Neural progenitor cell (in vitro differentiated cells): Measurements from ENCODE around the gene USP36. TPM values are rescaled to one million over a fixed set of nuclear protein-coding genes. Genes with fewer than 3 reads are reported as not detected.

Experiments
- DNase-seq: peaks from one replicate; pipeline ENCODE4 v3.0.0-alpha.2; 2016; ENCODE audit warnings: low spot score
- H2AFZ ChIP-seq: fragments of 200-600 bp; sonication (generic); replicated peaks from 2 replicates; pipeline ENCODE4 v1.6.1; 2016; ENCODE audit warnings: antibody characterized with exemption
- H3F3A ChIP-seq: fragments of 200-600 bp; sonication (generic); 2 replicates; pipeline ENCODE4 v1.6.1; 2016; ENCODE audit warnings: antibody characterized with exemption, low read depth
- H3K27ac ChIP-seq: fragments of 200-600 bp; sonication (generic); 2 replicates; pipeline ENCODE4 v1.5.1; 2016; ENCODE audit warnings: mild to moderate bottlenecking
- H3K27me3 ChIP-seq: fragments of 200-600 bp; sonication (generic); 2 replicates; pipeline ENCODE4 v1.6.1; 2016; ENCODE audit warnings: mild to moderate bottlenecking, moderate library complexity
- H3K36me3 ChIP-seq: fragments of 200-600 bp; sonication (generic); 2 replicates; pipeline ENCODE4 v1.5.1; 2016
- H3K4me1 ChIP-seq: fragments of 200-600 bp; sonication (generic); 2 replicates; pipeline ENCODE4 v1.6.1; 2016; ENCODE audit warnings: mixed run types
- H3K4me2 ChIP-seq: fragments of 200-600 bp; sonication (generic); 2 replicates; pipeline ENCODE4 v1.6.1; 2016
- H3K4me3 ChIP-seq: fragments of 200-600 bp; sonication (generic); 2 replicates; pipeline ENCODE4 v1.5.1; 2016
- H3K79me2 ChIP-seq: fragments of 200-600 bp; sonication (generic); 2 replicates; pipeline ENCODE4 v1.6.1; 2016; ENCODE audit warnings: low read depth
- H3K9ac ChIP-seq: fragments of 200-600 bp; sonication (generic); 2 replicates; pipeline ENCODE4 v1.6.1; 2016
- H3K9me3 ChIP-seq: fragments of 200-600 bp; sonication (generic); 2 replicates; pipeline ENCODE4 v1.5.1; 2016; ENCODE audit warnings: low read depth
- H4K20me1 ChIP-seq: fragments of 200-600 bp; sonication (generic); 2 replicates; pipeline ENCODE4 v1.6.1; 2016; ENCODE audit warnings: low read depth
- H3K27ac Mint-ChIP-seq: 3 replicates; pipeline ENCODE4 v1.8.0; 2021; ENCODE audit warnings: mixed read lengths
- H3K27me3 Mint-ChIP-seq: 2 replicates; pipeline ENCODE4 v1.8.0; 2022; ENCODE audit warnings: low read depth, mild to moderate bottlenecking, inconsistent platforms, moderate library complexity, mixed read lengths; ENCODE audit not compliant: insufficient read depth
- H3K36me3 Mint-ChIP-seq: 3 replicates; pipeline ENCODE4 v1.8.0; 2021; ENCODE audit warnings: mixed read lengths
- H3K4me1 Mint-ChIP-seq: 3 replicates; pipeline ENCODE4 v1.8.0; 2021; ENCODE audit warnings: mixed read lengths
- H3K4me3 Mint-ChIP-seq: 3 replicates; pipeline ENCODE4 v1.8.0; 2021; ENCODE audit warnings: mild to moderate bottlenecking, moderate library complexity, mixed read lengths
- H3K9me3 Mint-ChIP-seq: 3 replicates; pipeline ENCODE4 v1.8.0; 2020; ENCODE audit warnings: mixed read lengths
- EZH2 ChIP-seq: fragments of 200-600 bp; sonication (generic); IDR thresholded peaks from 2 replicates; pipeline ENCODE4 v1.6.1; 2017; ENCODE audit warnings: antibody characterized with exemption, mild to moderate bottlenecking, moderate library complexity
- EZH2phosphoT487 ChIP-seq: fragments of 200-600 bp; sonication (generic); IDR thresholded peaks from 2 replicates; pipeline ENCODE4 v1.6.1; 2017; ENCODE audit warnings: antibody characterized with exemption
- total RNA-seq: library from RNA; depleted of rRNA; stranded (reverse); fragments of >200 nt; gene quantifications from 2 replicates; pipeline ENCODE4 v1.2.3, GENCODE V29; 2015; ENCODE audit warnings: low replicate concordance
- TF ChIP-seq, protein P1 (sequence below): fragments of 200-600 bp; sonication (generic); IDR thresholded peaks from 2 replicates; pipeline ENCODE4 v1.5.1; 2017; ENCODE audit warnings: antibody characterized with exemption, mild to moderate bottlenecking

USP36 gene
- total RNA-seq, 1 donor from 2014 or later = 16.6 TPM

DNA sequence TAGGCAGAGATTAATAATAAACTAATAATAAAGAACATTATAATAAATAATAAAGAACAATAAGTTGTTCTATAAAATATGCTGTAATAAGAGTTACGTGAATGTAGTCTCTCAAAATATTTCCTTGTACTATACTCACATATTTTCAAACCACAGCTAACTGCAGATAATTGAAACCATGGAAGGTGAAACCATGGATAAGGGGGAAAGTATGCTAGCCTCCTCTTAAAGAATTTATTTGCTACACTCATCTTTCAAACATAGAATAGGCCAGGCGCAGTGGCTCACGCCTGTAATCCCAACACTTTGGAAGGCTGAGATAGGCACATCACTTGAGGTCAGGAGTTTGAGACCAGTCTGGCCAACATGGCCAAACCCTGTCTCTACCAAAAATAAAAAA lies 77.1 kb downstream of the USP36 start:
- H3K4me1 ChIP-seq = peaks cover 24% of the 10 kb centered on the region
- no peak overlapping the region for H3K4me2 ChIP-seq
- Mint-ChIP-seq H3K4me1 (peaks cover 20% of the 10 kb centered on the region), H3K9me3 (peaks cover 2% of the 10 kb centered on the region), H3K36me3 (peaks cover 4% of the 10 kb centered on the region), H3K27me3 (peaks cover 2% of the 10 kb centered on the region), H3K27ac (no peak overlapping the region), H3K4me3 (no peak overlapping the region)
- H3K36me3 ChIP-seq = no peaks in the 10 kb centered on the region
- no peak for DNase-seq
- H3K4me3 ChIP-seq = no peak overlapping the region
- H3K79me2 ChIP-seq = peaks cover 7% of the 10 kb centered on the region
- TF ChIP-seq, protein P1, sequence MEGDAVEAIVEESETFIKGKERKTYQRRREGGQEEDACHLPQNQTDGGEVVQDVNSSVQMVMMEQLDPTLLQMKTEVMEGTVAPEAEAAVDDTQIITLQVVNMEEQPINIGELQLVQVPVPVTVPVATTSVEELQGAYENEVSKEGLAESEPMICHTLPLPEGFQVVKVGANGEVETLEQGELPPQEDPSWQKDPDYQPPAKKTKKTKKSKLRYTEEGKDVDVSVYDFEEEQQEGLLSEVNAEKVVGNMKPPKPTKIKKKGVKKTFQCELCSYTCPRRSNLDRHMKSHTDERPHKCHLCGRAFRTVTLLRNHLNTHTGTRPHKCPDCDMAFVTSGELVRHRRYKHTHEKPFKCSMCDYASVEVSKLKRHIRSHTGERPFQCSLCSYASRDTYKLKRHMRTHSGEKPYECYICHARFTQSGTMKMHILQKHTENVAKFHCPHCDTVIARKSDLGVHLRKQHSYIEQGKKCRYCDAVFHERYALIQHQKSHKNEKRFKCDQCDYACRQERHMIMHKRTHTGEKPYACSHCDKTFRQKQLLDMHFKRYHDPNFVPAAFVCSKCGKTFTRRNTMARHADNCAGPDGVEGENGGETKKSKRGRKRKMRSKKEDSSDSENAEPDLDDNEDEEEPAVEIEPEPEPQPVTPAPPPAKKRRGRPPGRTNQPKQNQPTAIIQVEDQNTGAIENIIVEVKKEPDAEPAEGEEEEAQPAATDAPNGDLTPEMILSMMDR = no peak
- TF ChIP-seq EZH2phosphoT487 (no peak), EZH2 (no peak)
- H4K20me1 ChIP-seq = peaks cover 7% of the 10 kb centered on the region
- H3K27me3 ChIP-seq = no peaks in the 10 kb centered on the region
- no peak overlapping the region for H3K27ac ChIP-seq
- H2AFZ ChIP-seq = no peak overlapping the region
- no peaks in the 10 kb centered on the region for H3F3A ChIP-seq
- no peak overlapping the region for H3K9ac ChIP-seq
- no peaks in the 10 kb centered on the region for H3K9me3 ChIP-seq

DNA sequence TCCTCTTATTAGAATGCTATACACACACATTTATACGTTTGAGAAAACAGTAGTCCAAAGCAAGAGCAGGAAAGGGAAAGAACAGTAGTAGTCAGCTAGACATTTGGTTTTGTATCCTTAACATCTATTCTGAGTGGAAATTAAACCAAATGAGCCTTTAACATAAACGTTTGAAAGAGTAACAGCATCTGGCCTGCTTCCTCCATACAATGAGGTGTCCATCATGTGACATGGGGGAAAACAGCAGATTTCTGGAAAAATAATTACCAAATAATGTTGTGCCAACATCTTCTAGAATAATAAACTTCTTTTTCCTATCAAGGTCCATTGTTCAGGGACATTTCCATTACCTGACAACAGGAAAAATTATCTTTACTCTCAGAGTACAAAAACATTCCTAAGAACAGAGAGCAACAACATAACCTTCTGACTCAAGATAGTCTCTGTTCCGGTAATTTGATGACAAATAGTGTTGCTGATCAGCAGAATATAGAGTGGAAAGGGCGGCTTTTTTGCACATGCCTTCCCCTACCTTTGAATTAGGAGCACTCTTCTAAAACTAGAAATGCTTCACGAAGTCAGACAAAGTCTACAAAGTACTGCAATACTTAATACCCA lies 78.7 kb downstream of the USP36 start:
- Mint-ChIP-seq H3K4me1 (peaks cover 22% of the 10 kb centered on the region), H3K27me3 (peaks cover 2% of the 10 kb centered on the region), H3K27ac (no peak overlapping the region), H3K36me3 (peaks cover 4% of the 10 kb centered on the region), H3K9me3 (peaks cover 2% of the 10 kb centered on the region), H3K4me3 (no peak overlapping the region)
- TF ChIP-seq, protein P1 = no peak
- TF ChIP-seq EZH2 = no peak
- TF ChIP-seq EZH2phosphoT487 = no peak
- H3K9ac ChIP-seq = no peak overlapping the region
- no peaks in the 10 kb centered on the region for H3K27me3 ChIP-seq
- DNase-seq = no peak
- no peaks in the 10 kb centered on the region for H3K36me3 ChIP-seq
- no peaks in the 10 kb centered on the region for H3F3A ChIP-seq
- peaks cover 28% of the 10 kb centered on the region for H3K4me1 ChIP-seq
- H3K4me2 ChIP-seq = no peak overlapping the region
- no peak overlapping the region for H2AFZ ChIP-seq
- peaks cover 7% of the 10 kb centered on the region for H3K79me2 ChIP-seq
- H3K4me3 ChIP-seq = no peak overlapping the region
- H3K9me3 ChIP-seq = no peaks in the 10 kb centered on the region
- H4K20me1 ChIP-seq = peaks cover 7% of the 10 kb centered on the region
- H3K27ac ChIP-seq = no peak overlapping the region

DNA sequence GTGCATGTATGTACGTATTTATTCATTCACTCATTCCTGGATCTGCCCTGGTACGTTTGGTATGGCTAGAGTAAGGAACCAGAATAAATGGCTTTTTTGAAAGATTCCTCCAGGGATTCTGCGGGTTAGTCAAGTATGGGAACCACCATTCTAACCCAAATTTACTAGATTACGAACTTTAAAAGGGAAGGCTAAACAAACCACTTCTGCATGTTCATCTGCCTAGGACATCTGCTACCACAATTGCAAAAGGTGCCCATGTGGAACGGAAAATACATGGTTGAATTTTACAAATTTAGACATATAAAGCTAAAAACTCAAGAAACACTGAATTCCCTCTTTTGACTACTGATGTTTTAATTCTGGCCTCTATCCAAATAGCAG lies 80.7 kb downstream of the USP36 start:
- no peaks in the 10 kb centered on the region for H4K20me1 ChIP-seq
- no peak overlapping the region for H3K4me3 ChIP-seq
- peaks cover 22% of the 10 kb centered on the region for H3K4me1 ChIP-seq
- Mint-ChIP-seq H3K9me3 (peaks cover 2% of the 10 kb centered on the region), H3K27me3 (peaks cover 2% of the 10 kb centered on the region), H3K36me3 (peaks cover 4% of the 10 kb centered on the region), H3K4me3 (no peak overlapping the region), H3K4me1 (peaks cover 26% of the 10 kb centered on the region), H3K27ac (no peak overlapping the region)
- no peaks in the 10 kb centered on the region for H3K27me3 ChIP-seq
- H3K27ac ChIP-seq = no peak overlapping the region
- H3K36me3 ChIP-seq = no peaks in the 10 kb centered on the region
- H3K9ac ChIP-seq = no peak overlapping the region
- no peaks in the 10 kb centered on the region for H3F3A ChIP-seq
- no peak for TF ChIP-seq EZH2phosphoT487
- TF ChIP-seq, protein P1 = no peak
- no peak for TF ChIP-seq EZH2
- DNase-seq = no peak
- no peak overlapping the region for H3K4me2 ChIP-seq
- H3K9me3 ChIP-seq = no peaks in the 10 kb centered on the region
- no peak overlapping the region for H2AFZ ChIP-seq
- no peaks in the 10 kb centered on the region for H3K79me2 ChIP-seq
